OCI-LY7 (cell line): Measurements from ENCODE around the gene LSM14B. TPM values are rescaled to one million over a fixed set of nuclear protein-coding genes. Genes with fewer than 3 reads are reported as not detected.

Experiments
- BruUV-seq: library from RNA; stranded (reverse); fragments of 400-500 nt; replicated peaks from 2 replicates; lab custom pipeline; 2021; lab: Mats Ljungman, UMichigan
- CTCF ChIA-PET: fragments of 300-600 bp; sonication (Branson Sonifier 250); formaldehyde crosslinking; loops from one replicate; lab custom pipeline; 2022; ENCODE audit warnings: antibody characterized with exemption; ENCODE audit not compliant: unreplicated experiment; lab: Charles Lee
- POLR2A ChIA-PET: fragments of 300-600 bp; sonication (Branson Sonifier 250); formaldehyde crosslinking; loops from one replicate; lab custom pipeline; 2022; ENCODE audit warnings: antibody characterized with exemption; lab: Charles Lee
- DNase-seq: peaks from one replicate; pipeline ENCODE4 v3.0.0-alpha.2; 2015; ENCODE audit warnings: low spot score
- H2AFZ ChIP-seq: fragments of 200-600 bp; sonication (generic), shearing (Covaris generic); 2 replicates; pipeline ENCODE4 v1.6.1; 2014; ENCODE audit warnings: mild to moderate bottlenecking, antibody characterized with exemption, low read length, moderate library complexity
- H3K27ac ChIP-seq: fragments of 200-600 bp; sonication (generic); 2 replicates; pipeline ENCODE4 v1.5.1; 2014; ENCODE audit warnings: mixed run types, low read depth, mild to moderate bottlenecking, moderate library complexity, low read length, inconsistent platforms; ENCODE audit not compliant: poor library complexity, severe bottlenecking
- H3K36me3 ChIP-seq: fragments of 200-600 bp; sonication (generic); 2 replicates; pipeline ENCODE4 v1.6.1; 2014; ENCODE audit warnings: mild to moderate bottlenecking, antibody characterized with exemption, low read length, moderate library complexity, mixed read lengths; ENCODE audit not compliant: insufficient read depth
- H3K4me1 ChIP-seq: fragments of 200-600 bp; sonication (generic); 2 replicates; pipeline ENCODE4 v1.5.1; 2014; ENCODE audit warnings: mild to moderate bottlenecking, low read length; ENCODE audit not compliant: insufficient read depth, poor library complexity, severe bottlenecking
- H3K4me2 ChIP-seq: fragments of 200-600 bp; sonication (generic); 2 replicates; pipeline ENCODE4 v1.6.1; 2014; ENCODE audit warnings: mild to moderate bottlenecking, low read length
- H3K4me3 ChIP-seq: fragments of 200-600 bp; sonication (generic); 2 replicates; pipeline ENCODE4 v1.5.1; 2014; ENCODE audit warnings: mild to moderate bottlenecking, low read depth, low read length; ENCODE audit not compliant: poor library complexity, severe bottlenecking
- H3K79me2 ChIP-seq: fragments of 200-600 bp; sonication (generic); 2 replicates; pipeline ENCODE4 v1.6.1; 2016; ENCODE audit warnings: low read depth, mild to moderate bottlenecking, low read length, moderate library complexity, mixed read lengths; ENCODE audit not compliant: insufficient read depth
- H3K9me2 ChIP-seq: fragments of 200-600 bp; sonication (generic); 2 replicates; pipeline ENCODE4 v1.6.1; 2016; ENCODE audit warnings: mild to moderate bottlenecking, low read length, mixed read lengths; ENCODE audit not compliant: insufficient read depth
- H3K9me3 ChIP-seq: fragments of 200-600 bp; sonication (generic); 2 replicates; pipeline ENCODE4 v1.6.1; 2014; ENCODE audit warnings: mild to moderate bottlenecking, mixed run types, low read length, mixed read lengths
- H4K20me1 ChIP-seq: fragments of 200-600 bp; sonication (generic); 2 replicates; pipeline ENCODE4 v1.6.1; 2014; ENCODE audit warnings: mild to moderate bottlenecking, antibody characterized with exemption, low read length, moderate library complexity, mixed read lengths; ENCODE audit not compliant: insufficient read depth
- CTCF ChIP-seq: fragments of 200-600 bp; sonication (generic); conservative IDR thresholded peaks from 2 replicates; pipeline ENCODE4 v1.5.1; 2014; ENCODE audit warnings: mild to moderate bottlenecking, antibody characterized with exemption, low read length, moderate library complexity, mixed read lengths
- EZH2phosphoT487 ChIP-seq: fragments of 200-600 bp; sonication (generic); IDR thresholded peaks from 2 replicates; pipeline ENCODE4 v1.6.1; 2018; ENCODE audit warnings: low read depth, borderline replicate concordance, mild to moderate bottlenecking, mixed run types, antibody characterized with exemption, low read length, moderate library complexity, mixed read lengths
- intact Hi-C: fragments of 100-400 bp; cut with micrococcal nuclease; formaldehyde crosslinking; loops from one replicate; pipeline ENCODE4 v1.10.0; 2022; ENCODE audit not compliant: unreplicated experiment
- total RNA-seq, 2 experiments: library from RNA; depleted of rRNA in 1 of 2; stranded (reverse); fragments of >200 nt in 1 of 2; shearing (Covaris generic) in 1 of 2; gene quantifications; 2 replicates each; pipeline ENCODE4 v1.2.3, GENCODE V29; 2014 to 2022

The LSM14B gene
- total RNA-seq, 2 experiments from 2014 or later, result 44.7 to 53.7 TPM

GRCh38 chr20:62118113-62119043 is 3.9 kb upstream of the LSM14B start:
- ChIA-PET POLR2A (no interaction called here), CTCF (interaction anchor here (0.6 kb wide), 1 partner anchor 83 kb away, joined by 8 read pairs; no protein-coding TSS in a partner anchor)
- Histone ChIP-seq H2AFZ (no peak overlapping the region), H4K20me1 (peaks cover 3% of the 10 kb centered on the region), H3K9me3 (no peaks in the 10 kb centered on the region), H3K4me2 (no peak overlapping the region), H3K79me2 (peaks cover 6% of the 10 kb centered on the region), H3K9me2 (no peaks in the 10 kb centered on the region), H3K36me3 (peaks cover under 1% of the 10 kb centered on the region; the same call in 1 of the 2 replicates), H3K4me1 (peaks cover 30% of the 10 kb centered on the region), H3K4me3 (no peak overlapping the region), H3K27ac (no peak overlapping the region)
- TF ChIP-seq CTCF (no peak), EZH2phosphoT487 (no peak)
- BruUV-seq, result no TSS peak
- DNase-seq, result no peak
- intact Hi-C loops, result no loop called here

GRCh38 chr20:62119115-62119514 is 3.2 kb upstream of the LSM14B start:
- TF ChIP-seq CTCF, result no peak
- no peak for TF ChIP-seq EZH2phosphoT487
- intact Hi-C loops, result no loop called here
- no peak overlapping the region for H2AFZ ChIP-seq
- CTCF ChIA-PET, result no interaction called here
- H3K4me3 ChIP-seq, result no peak overlapping the region
- no peaks in the 10 kb centered on the region for H3K9me3 ChIP-seq
- peaks cover 8% of the 10 kb centered on the region; the same call in 1 of the 2 replicates for H3K36me3 ChIP-seq
- POLR2A ChIA-PET, result no interaction called here
- H3K79me2 ChIP-seq, result peaks cover 13% of the 10 kb centered on the region
- no peaks in the 10 kb centered on the region for H3K9me2 ChIP-seq
- no peak for DNase-seq
- no peak overlapping the region for H3K4me2 ChIP-seq
- H4K20me1 ChIP-seq, result peaks cover 11% of the 10 kb centered on the region
- peaks cover 37% of the 10 kb centered on the region for H3K4me1 ChIP-seq
- H3K27ac ChIP-seq, result no peak overlapping the region
- no TSS peak for BruUV-seq
